HL-60 (cell line): ENCODE measurements around the gene SIX5.
A peak's percentile ranks its signal among the peaks of the same experiment; 100 is the strongest.

ENCODE experiments used
- DNase-seq, 2 experiments: peaks; one replicate each; pipeline ENCODE4 v3.0.0-alpha.2; 2010 to 2020; ENCODE audit warnings: low read depth in 1 of 2, low spot score in 1 of 2
- H3K27ac ChIP-seq: fragments of 250-450 bp; sonication (Bioruptor Pico); replicated peaks from 2 replicates; pipeline ENCODE4 v1.5.1; 2020; ENCODE audit warnings: mild to moderate bottlenecking, moderate library complexity
- H3K27me3 ChIP-seq: fragments of 250-450 bp; sonication (Bioruptor Pico); 2 replicates; pipeline ENCODE4 v1.5.1; 2021; ENCODE audit warnings: mild to moderate bottlenecking, moderate library complexity; ENCODE audit not compliant: insufficient read depth, poor library complexity, severe bottlenecking
- H3K4me3 ChIP-seq: replicated peaks from 2 replicates; pipeline ENCODE4 v1.5.1; 2011; ENCODE audit warnings: mild to moderate bottlenecking, control low read depth, low read length; ENCODE audit not compliant: insufficient read depth
- GABPA ChIP-seq: IDR thresholded peaks from 2 replicates; pipeline ENCODE4 v1.6.1; 2012; ENCODE audit warnings: low read depth
- POLR2AphosphoS5 ChIP-seq: IDR thresholded peaks from 2 replicates; pipeline ENCODE4 v1.6.1; 2012; ENCODE audit warnings: low read depth
- SPI1 ChIP-seq: IDR thresholded peaks from 2 replicates; pipeline ENCODE4 v1.6.1; 2012; ENCODE audit warnings: low read depth, mild to moderate bottlenecking, borderline replicate concordance
- TF ChIP-seq, protein P1 (sequence below): IDR thresholded peaks from one replicate; pipeline ENCODE4 v1.5.1; 2011; ENCODE audit warnings: low read length, control low read depth, inconsistent platforms; ENCODE audit not compliant: insufficient read depth
- TF ChIP-seq, protein P2 (sequence below): IDR thresholded peaks from 2 replicates; pipeline ENCODE4 v1.6.1; 2012; ENCODE audit warnings: low read depth; ENCODE audit not compliant: insufficient replicate concordance

Gene SIX5

GRCh38 chr19:45768655-45768983 is 433 bp downstream of the SIX5 start:
- Histone ChIP-seq H3K27me3 (peaks cover 43% of the 10 kb centered on the region), H3K4me3 (peak overlapping the region; percentile 69), H3K27ac (peak overlapping the region; percentile 33; the same call in 1 of the 2 replicates)
- DNase-seq, result peak in 1 of 2 experiments; percentile 60
- TF ChIP-seq SPI1 (peak; percentile 29; the same call in 1 of the 2 replicates), GABPA (no peak)

GRCh38 chr19:45767881-45768654 is 984 bp downstream of the SIX5 start:
- peak overlapping the region; percentile 69 for H3K4me3 ChIP-seq
- no peak overlapping the region for H3K27ac ChIP-seq
- peak in 1 of 2 experiments; percentile 15 for DNase-seq
- H3K27me3 ChIP-seq, result peaks cover 42% of the 10 kb centered on the region
- TF ChIP-seq, protein P1, sequence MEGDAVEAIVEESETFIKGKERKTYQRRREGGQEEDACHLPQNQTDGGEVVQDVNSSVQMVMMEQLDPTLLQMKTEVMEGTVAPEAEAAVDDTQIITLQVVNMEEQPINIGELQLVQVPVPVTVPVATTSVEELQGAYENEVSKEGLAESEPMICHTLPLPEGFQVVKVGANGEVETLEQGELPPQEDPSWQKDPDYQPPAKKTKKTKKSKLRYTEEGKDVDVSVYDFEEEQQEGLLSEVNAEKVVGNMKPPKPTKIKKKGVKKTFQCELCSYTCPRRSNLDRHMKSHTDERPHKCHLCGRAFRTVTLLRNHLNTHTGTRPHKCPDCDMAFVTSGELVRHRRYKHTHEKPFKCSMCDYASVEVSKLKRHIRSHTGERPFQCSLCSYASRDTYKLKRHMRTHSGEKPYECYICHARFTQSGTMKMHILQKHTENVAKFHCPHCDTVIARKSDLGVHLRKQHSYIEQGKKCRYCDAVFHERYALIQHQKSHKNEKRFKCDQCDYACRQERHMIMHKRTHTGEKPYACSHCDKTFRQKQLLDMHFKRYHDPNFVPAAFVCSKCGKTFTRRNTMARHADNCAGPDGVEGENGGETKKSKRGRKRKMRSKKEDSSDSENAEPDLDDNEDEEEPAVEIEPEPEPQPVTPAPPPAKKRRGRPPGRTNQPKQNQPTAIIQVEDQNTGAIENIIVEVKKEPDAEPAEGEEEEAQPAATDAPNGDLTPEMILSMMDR, result no peak
- TF ChIP-seq, protein P2, sequence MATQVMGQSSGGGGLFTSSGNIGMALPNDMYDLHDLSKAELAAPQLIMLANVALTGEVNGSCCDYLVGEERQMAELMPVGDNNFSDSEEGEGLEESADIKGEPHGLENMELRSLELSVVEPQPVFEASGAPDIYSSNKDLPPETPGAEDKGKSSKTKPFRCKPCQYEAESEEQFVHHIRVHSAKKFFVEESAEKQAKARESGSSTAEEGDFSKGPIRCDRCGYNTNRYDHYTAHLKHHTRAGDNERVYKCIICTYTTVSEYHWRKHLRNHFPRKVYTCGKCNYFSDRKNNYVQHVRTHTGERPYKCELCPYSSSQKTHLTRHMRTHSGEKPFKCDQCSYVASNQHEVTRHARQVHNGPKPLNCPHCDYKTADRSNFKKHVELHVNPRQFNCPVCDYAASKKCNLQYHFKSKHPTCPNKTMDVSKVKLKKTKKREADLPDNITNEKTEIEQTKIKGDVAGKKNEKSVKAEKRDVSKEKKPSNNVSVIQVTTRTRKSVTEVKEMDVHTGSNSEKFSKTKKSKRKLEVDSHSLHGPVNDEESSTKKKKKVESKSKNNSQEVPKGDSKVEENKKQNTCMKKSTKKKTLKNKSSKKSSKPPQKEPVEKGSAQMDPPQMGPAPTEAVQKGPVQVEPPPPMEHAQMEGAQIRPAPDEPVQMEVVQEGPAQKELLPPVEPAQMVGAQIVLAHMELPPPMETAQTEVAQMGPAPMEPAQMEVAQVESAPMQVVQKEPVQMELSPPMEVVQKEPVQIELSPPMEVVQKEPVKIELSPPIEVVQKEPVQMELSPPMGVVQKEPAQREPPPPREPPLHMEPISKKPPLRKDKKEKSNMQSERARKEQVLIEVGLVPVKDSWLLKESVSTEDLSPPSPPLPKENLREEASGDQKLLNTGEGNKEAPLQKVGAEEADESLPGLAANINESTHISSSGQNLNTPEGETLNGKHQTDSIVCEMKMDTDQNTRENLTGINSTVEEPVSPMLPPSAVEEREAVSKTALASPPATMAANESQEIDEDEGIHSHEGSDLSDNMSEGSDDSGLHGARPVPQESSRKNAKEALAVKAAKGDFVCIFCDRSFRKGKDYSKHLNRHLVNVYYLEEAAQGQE, result no peak
- TF ChIP-seq POLR2AphosphoS5 (no peak), GABPA (no peak), SPI1 (no peak)

DNA sequence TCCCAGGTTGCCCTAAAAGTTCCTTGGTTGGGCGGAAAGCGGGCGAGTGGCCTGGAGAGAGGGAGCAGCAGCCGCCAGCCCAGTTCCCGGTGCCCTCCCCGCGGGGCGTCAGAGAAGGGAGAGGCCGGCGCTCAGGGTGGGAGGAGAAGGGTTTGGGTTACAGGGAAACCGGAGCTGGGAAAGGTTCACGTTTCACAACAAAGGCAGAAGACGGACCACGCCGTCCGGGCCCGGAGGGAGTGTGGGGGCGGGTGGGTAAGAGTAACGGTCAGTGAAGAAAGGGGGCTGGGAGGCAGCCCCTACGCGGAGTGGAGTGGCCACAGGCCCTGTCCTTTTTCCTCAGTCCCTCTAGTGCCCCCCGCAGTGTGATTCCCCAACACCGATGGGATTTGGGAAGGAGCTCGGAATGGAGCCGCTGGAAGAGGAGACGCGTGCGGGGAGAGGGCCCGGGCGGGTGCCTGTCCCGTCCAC is 1.6 kb downstream of the SIX5 start:
- no peak for DNase-seq
- peaks cover 35% of the 10 kb centered on the region for H3K27me3 ChIP-seq
- H3K27ac ChIP-seq, result no peak overlapping the region
- TF ChIP-seq, protein P1, result no peak
- TF ChIP-seq SPI1, result no peak
- TF ChIP-seq, protein P2, result no peak
- no peak for TF ChIP-seq POLR2AphosphoS5
- TF ChIP-seq GABPA, result no peak
- H3K4me3 ChIP-seq, result no peak overlapping the region

DNA sequence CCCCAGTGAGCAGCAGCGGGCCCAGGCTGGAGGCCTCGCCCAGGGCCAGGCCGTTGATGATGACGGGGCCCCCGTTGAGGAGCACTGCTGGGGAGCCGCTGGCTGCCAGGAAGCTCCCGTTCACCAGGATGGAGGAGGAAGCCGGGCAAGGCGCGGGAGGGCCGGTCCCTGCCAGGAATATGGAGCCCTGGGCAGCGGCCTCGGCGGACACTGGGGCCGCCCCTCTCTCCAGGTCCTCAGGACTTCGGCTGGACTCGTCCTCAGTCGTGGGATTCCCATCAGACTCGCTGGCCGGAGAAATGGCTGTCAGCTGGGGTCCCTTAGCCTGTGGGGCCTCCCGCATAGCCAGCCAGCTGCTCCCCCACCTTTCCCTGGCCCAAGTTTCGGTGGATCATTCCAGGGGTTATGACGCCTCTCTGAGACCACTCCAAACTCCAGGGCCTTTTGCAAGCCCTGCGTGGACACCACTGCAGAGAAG is 2.1 kb downstream of the SIX5 start:
- no peak for DNase-seq
- Histone ChIP-seq H3K27ac (no peak overlapping the region), H3K27me3 (peaks cover 36% of the 10 kb centered on the region), H3K4me3 (no peak overlapping the region)
- TF ChIP-seq, protein P1, result no peak
- TF ChIP-seq GABPA (no peak), SPI1 (no peak), POLR2AphosphoS5 (no peak)
- TF ChIP-seq, protein P2, result no peak
